Small intestine (tissue), 7 donors: Measurements from ENCODE around the gene PRKACG. TPM values are rescaled to one million over a fixed set of nuclear protein-coding genes. Genes with fewer than 3 reads are reported as not detected.

Experiments
- DNase-seq, 2 donors: peaks; one replicate each; pipeline versions ENCODE4 v3.0.0 to v3.0.0-alpha.2; 2013
- FAIRE-seq: peaks from 2 replicates; lab custom pipeline; 2012; peaks lifted over from hg19 to GRCh38; lab: Jason Lieb, UNC
- H3K27ac ChIP-seq, 3 donors: one replicate each; pipeline ENCODE4 v1.5.1; 2013; ENCODE audit warnings: low read length in 2 of 3, mild to moderate bottlenecking in 2 of 3, control low read depth in 1 of 3, inconsistent platforms in 1 of 3, low read depth in 1 of 3, moderate library complexity in 1 of 3
- H3K27me3 ChIP-seq, 3 donors: one replicate each; pipeline ENCODE4 v1.6.1; 2013; ENCODE audit warnings: low read length in 3 of 3, inconsistent platforms in 1 of 3; ENCODE audit not compliant: control insufficient read depth in 3 of 3, insufficient read depth in 3 of 3
- H3K36me3 ChIP-seq, 3 donors: one replicate each; pipeline ENCODE4 v1.6.1; 2013; ENCODE audit warnings: low read length in 3 of 3, inconsistent platforms in 1 of 3, low read depth in 1 of 3, mild to moderate bottlenecking in 1 of 3, moderate library complexity in 1 of 3; ENCODE audit not compliant: control insufficient read depth in 3 of 3, insufficient read depth in 2 of 3
- H3K4me1 ChIP-seq, 3 donors: one replicate each; pipeline ENCODE4 v1.6.1; 2013; ENCODE audit warnings: low read length in 2 of 3, inconsistent platforms in 1 of 3, low read depth in 1 of 3, mild to moderate bottlenecking in 1 of 3, moderate library complexity in 1 of 3; ENCODE audit not compliant: control insufficient read depth in 3 of 3, insufficient read depth in 2 of 3
- H3K4me3 ChIP-seq, 3 donors: one replicate each; pipeline ENCODE4 v1.5.1; 2013; ENCODE audit warnings: low read length in 3 of 3, control low read depth in 1 of 3, inconsistent platforms in 1 of 3, low read depth in 1 of 3, mild to moderate bottlenecking in 1 of 3, moderate library complexity in 1 of 3
- H3K9me3 ChIP-seq, 2 donors: one replicate each; pipeline ENCODE4 v1.6.1; 2013; ENCODE audit warnings: low read depth in 1 of 2, low read length in 1 of 2; ENCODE audit not compliant: control insufficient read depth in 2 of 2, insufficient read depth in 1 of 2
- WGBS, 3 donors: extraction: QIAGEN DNeasy Blood & Tissue Kit; methylation state at CpG; one replicate each; pipeline ENCODE4 v1.1.7; 2013; 5-methylcytosine and 5-hydroxymethylcytosine counted together
- polyA plus RNA-seq, 4 donors: library from polyadenylated mRNA; stranded (reverse) in 3 of 4; unstranded in 1 of 4; fragments of 200-250 nt in 3 of 4; fragments of 120-200 nt in 1 of 4; gene quantifications; one replicate each; pipeline versions ENCODE4 v1.2.1 to v1.2.3, GENCODE V29; 2013
- donor health status: healthy with polysubstance abuse.
- donor health status: control.
- donor health status: control.
- donor health status: Bipolar disorder and iron deficiency.
- donor health status: healthy.

PRKACG gene
- polyA plus RNA-seq, 4 donors = 0.03 TPM; not detected in 3

GRCh38 chr9:68974901-68975300, 39.0 kb downstream of the PRKACG start:
- no peaks in the 10 kb centered on the region for H3K27me3 ChIP-seq
- FAIRE-seq = no peak
- 88 to 94% (median 89%) methylated on average over 3 of the region's 3 CpGs for WGBS, 3 donors
- H3K4me1 ChIP-seq = no peaks in the 10 kb centered on the region
- no peaks in the 10 kb centered on the region for H3K9me3 ChIP-seq
- H3K36me3 ChIP-seq = peaks cover 0 to 12% (median 5%) of the 10 kb centered on the region in 3 donors
- no peak for DNase-seq
- H3K4me3 ChIP-seq = no peak overlapping the region
- no peak overlapping the region for H3K27ac ChIP-seq

DNA sequence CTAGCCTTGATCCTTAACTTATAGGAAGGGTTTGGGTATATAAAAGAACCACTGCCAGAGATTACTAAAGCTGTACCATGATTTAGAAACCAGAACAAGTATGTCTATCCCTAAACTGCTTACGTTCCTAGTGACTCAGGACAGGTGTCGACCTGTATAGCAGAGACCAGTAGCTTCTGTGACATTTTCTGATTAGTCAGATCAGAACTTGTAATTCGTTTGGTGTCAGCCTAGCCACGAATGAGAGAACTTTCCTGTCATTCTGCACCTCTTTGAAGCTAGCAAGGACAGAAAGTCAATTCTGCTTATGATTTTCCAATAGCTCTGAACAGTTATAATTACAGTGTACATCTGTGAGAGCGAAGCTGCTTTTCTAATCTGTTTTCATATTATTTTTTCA, 39.5 kb downstream of the PRKACG start:
- no peaks in the 10 kb centered on the region for H3K9me3 ChIP-seq
- no peaks in the 10 kb centered on the region for H3K4me1 ChIP-seq
- no peak overlapping the region for H3K4me3 ChIP-seq
- no peaks in the 10 kb centered on the region for H3K27me3 ChIP-seq
- H3K27ac ChIP-seq = no peak overlapping the region
- DNase-seq (no peak), FAIRE-seq (no peak)
- peaks cover 0 to 8% (median 5%) of the 10 kb centered on the region in 3 donors for H3K36me3 ChIP-seq
- WGBS, 3 donors = 69 to 85% (median 81%) methylated on average over 5 of the region's 5 CpGs

DNA sequence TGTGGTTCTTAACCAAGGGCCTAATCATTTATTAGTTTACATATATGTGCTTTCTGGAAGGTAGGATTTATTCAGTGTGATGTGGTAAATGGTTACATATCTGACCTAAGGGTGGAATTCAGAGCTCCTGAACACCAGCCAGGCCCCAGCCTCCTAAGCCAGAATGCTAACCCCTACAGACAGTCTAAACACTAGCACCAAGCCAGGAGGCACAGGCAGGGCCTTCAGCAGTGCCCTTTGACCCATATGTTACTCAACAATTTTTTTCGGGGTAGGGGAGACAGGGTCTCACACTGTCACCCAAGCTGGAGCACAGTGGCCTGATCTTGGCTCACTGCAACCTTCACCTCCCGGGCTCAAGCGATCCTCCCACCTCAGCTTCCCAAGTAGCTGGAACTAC, 40.3 kb downstream of the PRKACG start:
- no peaks in the 10 kb centered on the region for H3K9me3 ChIP-seq
- FAIRE-seq = no peak
- no peaks in the 10 kb centered on the region for H3K4me1 ChIP-seq
- no peaks in the 10 kb centered on the region for H3K27me3 ChIP-seq
- H3K36me3 ChIP-seq = peaks cover 0 to 7% (median 4%) of the 10 kb centered on the region in 3 donors
- WGBS, 3 donors = 88 to 100% (median 90%) methylated on average over 3 of the region's 3 CpGs
- H3K4me3 ChIP-seq = no peak overlapping the region
- DNase-seq = no peak
- no peak overlapping the region for H3K27ac ChIP-seq

DNA sequence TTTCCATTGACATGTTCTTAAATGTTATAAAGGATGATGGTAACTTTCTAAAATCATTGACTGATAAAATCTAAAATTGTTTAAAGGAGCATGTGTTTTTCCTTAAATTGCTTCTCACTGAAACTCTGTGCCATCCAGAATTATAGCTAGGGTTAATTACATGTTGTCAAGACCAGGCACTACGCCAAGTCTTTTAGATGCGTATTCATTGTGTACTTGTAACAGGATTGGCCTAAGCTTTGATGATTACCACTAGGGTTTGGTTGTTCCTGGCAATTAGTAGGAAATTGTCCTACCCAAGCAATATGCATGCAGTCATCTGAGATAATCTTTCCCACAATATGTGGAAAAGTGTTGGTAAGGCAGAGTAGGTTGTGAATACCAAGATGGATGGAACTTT, 43.8 kb downstream of the PRKACG start:
- no peaks in the 10 kb centered on the region for H3K27me3 ChIP-seq
- no peak overlapping the region for H3K27ac ChIP-seq
- H3K4me3 ChIP-seq = no peak overlapping the region

DNA sequence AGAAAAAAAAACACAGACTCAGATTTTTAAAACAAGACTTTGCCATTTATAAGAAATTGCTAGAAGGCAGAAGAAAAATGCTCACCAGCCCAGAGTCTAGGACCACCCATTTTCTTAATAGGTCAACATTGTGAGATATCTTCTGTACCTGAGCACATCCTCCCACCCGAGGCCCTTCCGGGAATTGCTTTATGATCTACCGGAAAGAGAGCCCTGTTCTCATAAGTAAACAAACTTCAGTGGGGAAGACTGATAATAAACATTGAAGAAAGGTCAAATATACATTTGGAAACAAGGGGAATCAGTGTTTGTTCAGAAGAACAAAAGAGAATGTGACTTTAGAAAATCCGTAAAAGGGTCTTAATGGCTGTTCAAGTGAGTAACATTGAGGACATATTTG, 44.4 kb downstream of the PRKACG start:
- 22 to 38% (median 37%) methylated on average over 4 of the region's 4 CpGs for WGBS, 3 donors
- Histone ChIP-seq H3K4me3 (no peak overlapping the region), H3K36me3 (peaks cover 0 to 4% (median 0%) of the 10 kb centered on the region in 3 donors), H3K4me1 (peaks cover 0 to 6% (median 4%) of the 10 kb centered on the region in 3 donors), H3K9me3 (no peaks in the 10 kb centered on the region), H3K27me3 (no peaks in the 10 kb centered on the region), H3K27ac (peak overlapping the region in 2 of 3 donors; percentile 27 to 69)
- DNase-seq (peak; percentile 19 to 47), FAIRE-seq (no peak)

More for the DNA sequence above, 43.8 kb downstream of the PRKACG start:
- DNase-seq = peak; percentile 30 to 89
- WGBS, 3 donors = 19 to 51% (median 21%) methylated on average over 2 of the region's 2 CpGs
- FAIRE-seq = no peak
- H3K9me3 ChIP-seq = no peaks in the 10 kb centered on the region
- peaks cover 0 to 7% (median 2%) of the 10 kb centered on the region in 3 donors for H3K36me3 ChIP-seq
- peaks cover 0 to 2% (median 0%) of the 10 kb centered on the region in 3 donors for H3K4me1 ChIP-seq

GRCh38 chr9:68967800-68968199, 46.1 kb downstream of the PRKACG start:
- no peak for DNase-seq
- Histone ChIP-seq H3K9me3 (no peaks in the 10 kb centered on the region), H3K4me3 (no peak overlapping the region), H3K27me3 (no peaks in the 10 kb centered on the region), H3K4me1 (peaks cover 2 to 14% (median 9%) of the 10 kb centered on the region in 3 donors), H3K36me3 (peaks cover 0 to 4% (median 0%) of the 10 kb centered on the region in 3 donors), H3K27ac (no peak overlapping the region)
- FAIRE-seq = no peak
- 55 to 78% (median 67%) methylated on average over 1 of the region's 1 CpG for WGBS, 3 donors

GRCh38 chr9:68966496-68966944, 47.4 kb downstream of the PRKACG start:
- WGBS, 3 donors = 89 to 100% (median 97%) methylated on average over 1 of the region's 1 CpG
- DNase-seq = no peak
- H3K27ac ChIP-seq = no peak overlapping the region
- no peak for FAIRE-seq
- H3K36me3 ChIP-seq = peaks cover 0 to 4% (median 2%) of the 10 kb centered on the region in 3 donors
- peaks cover 2 to 14% (median 12%) of the 10 kb centered on the region in 3 donors for H3K4me1 ChIP-seq
- H3K27me3 ChIP-seq = no peaks in the 10 kb centered on the region
- H3K4me3 ChIP-seq = no peak overlapping the region
- H3K9me3 ChIP-seq = no peaks in the 10 kb centered on the region

DNA sequence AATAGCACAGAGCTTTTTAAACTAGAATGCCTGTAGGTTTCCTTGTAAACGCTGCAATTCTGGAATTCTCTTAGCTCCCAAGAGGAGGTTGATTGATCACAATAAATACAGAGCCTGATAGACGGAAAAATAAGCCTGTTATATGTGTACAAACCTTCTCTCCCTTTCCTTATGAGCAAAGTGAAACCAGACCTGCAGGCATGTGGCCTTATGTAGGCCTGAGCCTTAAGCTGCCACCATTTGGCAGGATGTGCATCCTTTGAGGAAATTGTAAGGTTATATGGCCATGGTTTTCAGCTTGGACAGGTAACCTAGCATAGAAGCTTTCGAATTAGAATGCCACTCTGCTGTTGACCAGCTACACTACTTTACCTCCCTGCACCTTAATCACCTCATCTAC, 49.1 kb downstream of the PRKACG start:
- Histone ChIP-seq H3K4me1 (peaks cover 2 to 14% (median 13%) of the 10 kb centered on the region in 3 donors), H3K4me3 (no peak overlapping the region), H3K27me3 (no peaks in the 10 kb centered on the region), H3K27ac (peak overlapping the region in 2 of 3 donors; percentile 66 to 85), H3K36me3 (peaks cover 0 to 4% (median 2%) of the 10 kb centered on the region in 3 donors), H3K9me3 (no peaks in the 10 kb centered on the region)
- DNase-seq (peak; percentile 15 to 21), FAIRE-seq (no peak)
- 60 to 62% (median 61%) methylated on average over 3 of the region's 3 CpGs for WGBS, 3 donors

GRCh38 chr9:68964102-68964541, 49.8 kb downstream of the PRKACG start:
- peaks cover 0 to 4% (median 2%) of the 10 kb centered on the region in 3 donors for H3K36me3 ChIP-seq
- peak; percentile 81 to 94 for DNase-seq
- WGBS, 3 donors = 19 to 46% (median 38%) methylated on average over 3 of the region's 3 CpGs
- H3K4me1 ChIP-seq = peaks cover 2 to 14% (median 13%) of the 10 kb centered on the region in 3 donors
- H3K9me3 ChIP-seq = no peaks in the 10 kb centered on the region
- peak overlapping the region; percentile 66 to 85 (median 71) for H3K27ac ChIP-seq
- no peak overlapping the region for H3K4me3 ChIP-seq
- FAIRE-seq = peak; percentile 87
- no peaks in the 10 kb centered on the region for H3K27me3 ChIP-seq
